HTR-8/SVneo (cell line): Measurements from ENCODE around the gene QARS1.

Source experiments
- DNase-seq: peaks from one replicate; pipeline ENCODE4 v3.0.0; 2011; ENCODE audit warnings: low spot score, mixed read lengths; ENCODE audit not compliant: insufficient read length
- FAIRE-seq: peaks from 2 replicates; lab custom pipeline; 2011; peaks lifted over from hg19 to GRCh38; lab: Jason Lieb, UNC

QARS1 gene

DNA sequence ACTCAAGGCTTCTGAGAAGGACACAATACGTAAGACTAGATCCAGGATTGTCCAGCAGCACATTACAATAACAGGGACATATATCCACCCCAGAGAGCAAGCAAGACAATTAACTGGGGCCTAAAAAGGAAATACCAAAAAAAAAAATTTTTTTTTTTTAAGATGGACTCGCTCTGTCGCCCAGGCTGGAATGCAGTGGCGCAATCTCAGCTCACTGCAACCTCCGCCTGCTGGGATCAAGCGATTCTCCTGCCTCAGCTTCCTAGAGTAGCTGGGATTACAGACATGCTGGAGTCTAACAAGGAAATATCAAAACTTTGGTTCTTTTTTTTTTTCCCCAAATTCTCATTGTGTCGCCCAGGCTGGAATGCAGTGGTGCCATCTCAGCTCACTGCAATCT is 46.5 kb downstream of the QARS1 start:
- no peak for FAIRE-seq
- no peak for DNase-seq

- FAIRE-seq (no peak), DNase-seq (no peak)
Observed at GRCh38 chr3:49057268-49057667, 47.3 kb downstream of the QARS1 start.

DNA sequence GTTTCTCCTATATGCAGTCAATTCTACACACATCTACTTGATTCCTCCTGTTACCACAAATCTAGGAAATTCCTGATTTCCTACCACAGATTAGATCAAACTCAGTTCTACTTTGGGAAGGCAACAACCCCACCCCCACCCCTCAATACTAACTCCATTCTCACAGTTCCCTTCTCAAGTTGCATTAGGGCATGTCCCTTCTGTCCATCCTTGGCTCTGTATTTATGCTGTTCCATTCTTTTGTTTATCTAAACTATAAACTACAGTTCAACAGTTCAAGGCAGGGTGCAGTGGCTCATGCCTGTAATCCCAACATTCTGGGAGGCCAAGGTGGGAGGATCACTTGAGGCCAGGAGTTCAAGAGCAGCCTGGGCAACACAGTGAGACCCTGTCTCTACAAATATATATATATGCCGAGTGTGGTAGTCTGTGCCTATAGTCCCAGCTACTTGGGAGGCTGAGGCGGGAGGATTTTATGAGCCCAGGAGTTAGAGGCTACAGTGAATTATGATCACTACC is 50.2 kb downstream of the QARS1 start:
- DNase-seq (no peak), FAIRE-seq (no peak)

DNA sequence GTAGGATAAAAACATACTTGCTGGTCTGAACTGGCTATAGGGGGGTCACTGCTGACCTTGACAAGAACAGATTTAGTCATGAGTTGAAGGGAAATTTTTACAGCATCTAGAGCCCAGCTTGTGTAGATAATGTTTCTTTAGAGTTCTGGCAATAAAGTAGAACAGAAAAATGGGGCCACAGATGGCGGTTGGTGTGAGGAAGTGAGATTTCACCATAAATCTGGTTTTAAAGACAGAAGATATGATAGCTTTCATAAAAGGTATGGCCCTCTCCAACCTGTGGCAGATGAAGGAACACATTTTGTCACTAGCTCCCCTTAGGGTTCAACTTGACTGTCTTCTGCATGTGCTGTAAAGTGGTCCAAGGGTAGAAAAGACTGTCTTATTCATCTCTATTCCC is 51.0 kb downstream of the QARS1 start:
- DNase-seq (no peak), FAIRE-seq (no peak)
